22Rv1 (cell line): ENCODE measurements around the gene WDR4.

ENCODE experiments used
- ZFX ChIP-seq: fragments of 450-650 bp; IDR thresholded peaks from 2 replicates; pipeline ENCODE4 v1.6.1; 2017; ENCODE audit warnings: antibody characterized with exemption, borderline replicate concordance
- TF ChIP-seq, protein P1 (sequence below): fragments of 450-650 bp; IDR thresholded peaks from 2 replicates; pipeline ENCODE4 v1.5.1; 2017; ENCODE audit warnings: mild to moderate bottlenecking

DNA sequence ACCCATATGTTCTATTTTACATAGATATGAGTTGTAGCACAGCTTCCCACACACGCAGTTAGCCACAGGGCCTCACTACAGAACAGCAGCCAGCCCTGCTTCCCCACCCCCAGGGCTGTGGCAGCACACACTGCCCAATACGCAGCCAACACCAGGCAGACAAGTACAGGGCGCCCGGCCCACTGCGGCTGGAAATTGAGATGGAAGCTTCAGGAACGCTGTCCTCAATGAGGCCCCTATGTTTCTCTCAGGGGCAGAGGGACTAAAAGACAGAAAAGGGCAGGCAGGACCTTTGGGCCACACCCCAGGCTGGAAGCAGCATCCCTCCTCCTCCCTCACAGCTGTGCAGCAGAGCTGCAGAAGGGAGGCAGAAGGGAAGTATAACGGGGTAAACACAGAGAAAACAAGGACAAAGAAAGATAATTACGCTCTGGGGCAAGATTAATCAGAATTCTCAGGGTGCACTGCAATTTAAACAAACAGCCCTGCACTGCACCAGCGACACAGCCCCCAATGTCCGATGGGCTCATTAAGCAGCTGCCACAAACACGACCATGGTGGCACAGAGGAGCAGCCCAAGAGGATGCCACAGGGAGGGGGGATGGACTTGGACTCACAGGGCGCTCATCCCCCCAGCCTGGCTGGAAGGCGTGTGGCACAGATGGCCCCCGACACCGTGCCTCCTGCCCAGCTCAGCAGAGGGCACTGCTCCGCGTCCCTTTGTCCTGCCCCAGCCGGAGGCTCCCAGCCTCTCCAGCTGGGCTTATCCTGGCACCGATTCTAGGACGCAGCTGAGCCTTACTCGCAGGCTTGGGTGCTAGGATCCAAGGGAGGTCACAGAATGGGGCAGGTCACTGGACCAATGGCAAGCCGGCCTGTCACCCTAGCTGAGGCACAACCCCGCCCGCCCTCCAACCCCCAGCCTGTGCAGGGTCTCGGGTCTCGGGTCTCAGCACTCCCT lies 14.2 kb downstream of the WDR4 start:
- TF ChIP-seq, protein P1, sequence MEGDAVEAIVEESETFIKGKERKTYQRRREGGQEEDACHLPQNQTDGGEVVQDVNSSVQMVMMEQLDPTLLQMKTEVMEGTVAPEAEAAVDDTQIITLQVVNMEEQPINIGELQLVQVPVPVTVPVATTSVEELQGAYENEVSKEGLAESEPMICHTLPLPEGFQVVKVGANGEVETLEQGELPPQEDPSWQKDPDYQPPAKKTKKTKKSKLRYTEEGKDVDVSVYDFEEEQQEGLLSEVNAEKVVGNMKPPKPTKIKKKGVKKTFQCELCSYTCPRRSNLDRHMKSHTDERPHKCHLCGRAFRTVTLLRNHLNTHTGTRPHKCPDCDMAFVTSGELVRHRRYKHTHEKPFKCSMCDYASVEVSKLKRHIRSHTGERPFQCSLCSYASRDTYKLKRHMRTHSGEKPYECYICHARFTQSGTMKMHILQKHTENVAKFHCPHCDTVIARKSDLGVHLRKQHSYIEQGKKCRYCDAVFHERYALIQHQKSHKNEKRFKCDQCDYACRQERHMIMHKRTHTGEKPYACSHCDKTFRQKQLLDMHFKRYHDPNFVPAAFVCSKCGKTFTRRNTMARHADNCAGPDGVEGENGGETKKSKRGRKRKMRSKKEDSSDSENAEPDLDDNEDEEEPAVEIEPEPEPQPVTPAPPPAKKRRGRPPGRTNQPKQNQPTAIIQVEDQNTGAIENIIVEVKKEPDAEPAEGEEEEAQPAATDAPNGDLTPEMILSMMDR: no peak
- no peak for TF ChIP-seq ZFX
